DMS 273 (cell line): Measurements from ENCODE around the gene KCNC1.

ENCODE experiments used
- DNase-seq: peaks from one replicate; lab custom pipeline; 2025; ENCODE audit not compliant: unreplicated experiment; lab: John Stamatoyannopoulos, UW

Gene KCNC1

DNA sequence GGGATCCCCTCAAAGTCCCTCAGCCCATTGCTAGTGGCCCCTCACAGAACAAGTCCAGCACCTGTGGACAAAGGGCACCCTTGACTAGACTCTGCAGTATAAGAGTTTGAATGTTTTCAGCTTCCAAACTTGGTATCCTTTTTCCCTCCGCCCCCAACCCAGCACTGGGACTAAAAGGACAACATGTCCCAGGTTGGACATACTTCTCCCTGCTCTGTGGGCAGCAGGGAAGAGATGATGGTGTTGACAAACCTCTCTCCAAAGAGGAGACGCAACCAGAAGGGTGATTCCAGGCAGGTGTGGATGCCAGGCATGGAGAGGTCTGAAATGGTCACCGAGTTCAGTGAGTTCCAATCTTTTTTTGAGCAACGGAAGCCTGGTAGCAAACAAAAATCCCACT, 19.7 kb upstream of the KCNC1 start:
- DNase-seq, result no peak

DNA sequence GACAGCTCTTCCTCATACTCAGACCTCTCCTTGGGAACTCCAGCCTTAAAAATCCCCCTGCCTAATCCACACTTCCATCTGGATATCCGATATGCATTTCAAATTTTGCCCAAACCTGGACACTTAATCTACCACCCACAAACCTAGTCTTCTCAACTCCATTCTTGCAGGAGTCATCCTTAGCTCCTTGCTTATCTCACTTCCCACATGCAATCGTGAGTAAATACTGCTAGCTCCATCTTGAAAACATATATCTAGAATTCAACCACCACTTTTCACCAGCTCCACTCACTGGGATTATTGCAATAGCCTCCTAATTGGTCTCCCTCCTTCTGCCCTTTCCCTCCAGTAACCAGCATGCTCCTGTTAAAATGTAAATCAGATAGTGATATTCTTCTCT, 17.8 kb upstream of the KCNC1 start:
- no peak for DNase-seq

DNA sequence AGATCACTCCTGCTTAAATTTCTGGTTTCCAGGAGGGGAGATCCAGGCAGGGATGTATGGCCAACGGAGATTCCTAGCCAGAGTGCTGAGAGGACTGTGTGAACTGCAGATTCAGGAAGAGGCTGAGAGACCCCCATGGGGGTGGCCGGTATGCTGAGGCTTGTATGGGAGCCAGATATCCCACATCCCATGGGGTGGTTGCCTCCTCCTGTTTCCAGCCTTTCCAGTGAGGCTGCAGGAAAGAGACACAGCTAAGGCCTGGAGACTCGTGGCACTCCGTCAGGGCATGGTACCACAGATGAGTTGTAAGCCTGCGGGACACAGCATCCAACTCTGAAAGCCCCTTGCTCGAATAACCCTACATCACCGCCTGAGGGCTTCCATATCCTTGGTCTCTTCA, 16.6 kb upstream of the KCNC1 start:
- DNase-seq, result no peak

DNA sequence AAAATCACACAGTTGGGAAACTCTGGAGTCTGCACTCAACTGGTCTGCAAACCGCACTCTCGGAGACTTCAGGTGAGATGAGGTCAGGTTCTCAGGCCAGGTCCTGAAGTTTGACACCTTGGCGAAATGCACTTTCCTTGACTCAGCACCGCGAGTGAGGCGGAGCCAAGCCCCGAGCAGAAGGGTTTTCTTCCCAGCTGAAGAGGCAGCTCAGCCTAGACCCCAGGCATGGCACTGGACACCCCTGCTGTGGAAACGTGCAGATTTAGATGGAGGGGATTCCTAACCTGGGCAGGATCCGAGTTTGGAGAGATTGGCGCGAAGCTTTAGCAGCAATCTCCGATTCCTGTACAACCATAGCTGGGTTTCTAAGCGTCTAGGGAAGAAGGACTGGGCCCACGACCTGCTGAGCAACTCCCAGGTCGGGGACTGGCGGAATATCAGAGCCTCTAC, 16.0 kb upstream of the KCNC1 start:
- DNase-seq, result no peak

DNA sequence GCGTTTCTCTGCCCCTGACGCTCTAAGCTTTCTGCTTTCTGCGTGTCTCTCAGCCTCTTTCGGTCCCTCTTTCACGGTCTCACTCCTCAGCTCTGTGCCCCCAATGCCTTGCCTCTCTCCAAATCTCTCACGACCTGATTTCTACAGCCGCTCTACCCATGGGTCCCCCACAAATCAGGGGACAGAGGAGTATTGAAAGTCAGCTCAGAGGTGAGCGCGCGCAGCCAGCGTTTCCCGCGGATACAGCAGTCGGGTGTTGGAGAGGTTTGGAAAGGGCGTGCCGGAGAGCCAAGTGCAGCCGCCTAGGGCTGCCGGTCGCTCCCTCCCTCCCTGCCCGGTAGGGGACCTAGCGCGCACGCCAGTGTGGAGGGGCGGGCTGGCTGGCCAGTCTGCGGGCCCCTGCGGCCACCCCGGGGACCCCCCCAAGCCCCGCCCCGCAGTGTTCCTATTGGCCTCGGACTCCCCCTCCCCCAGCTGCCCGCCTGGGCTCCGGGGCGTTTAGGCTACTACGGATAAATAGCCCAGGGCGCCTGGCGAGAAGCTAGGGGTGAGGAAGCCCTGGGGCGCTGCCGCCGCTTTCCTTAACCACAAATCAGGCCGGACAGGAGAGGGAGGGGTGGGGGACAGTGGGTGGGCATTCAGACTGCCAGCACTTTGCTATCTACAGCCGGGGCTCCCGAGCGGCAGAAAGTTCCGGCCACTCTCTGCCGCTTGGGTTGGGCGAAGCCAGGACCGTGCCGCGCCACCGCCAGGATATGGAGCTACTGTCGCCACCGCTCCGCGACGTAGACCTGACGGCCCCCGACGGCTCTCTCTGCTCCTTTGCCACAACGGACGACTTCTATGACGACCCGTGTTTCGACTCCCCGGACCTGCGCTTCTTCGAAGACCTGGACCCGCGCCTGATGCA, 15.3 kb upstream of the KCNC1 start, which contains the start of gene MYOD1:
TSS of gene MYOD1 (plus strand) at position 544 of the 910 bp plus-strand sequence. CDS start at position 756, 212 bp downstream.
- peak; percentile 68 for DNase-seq

DNA sequence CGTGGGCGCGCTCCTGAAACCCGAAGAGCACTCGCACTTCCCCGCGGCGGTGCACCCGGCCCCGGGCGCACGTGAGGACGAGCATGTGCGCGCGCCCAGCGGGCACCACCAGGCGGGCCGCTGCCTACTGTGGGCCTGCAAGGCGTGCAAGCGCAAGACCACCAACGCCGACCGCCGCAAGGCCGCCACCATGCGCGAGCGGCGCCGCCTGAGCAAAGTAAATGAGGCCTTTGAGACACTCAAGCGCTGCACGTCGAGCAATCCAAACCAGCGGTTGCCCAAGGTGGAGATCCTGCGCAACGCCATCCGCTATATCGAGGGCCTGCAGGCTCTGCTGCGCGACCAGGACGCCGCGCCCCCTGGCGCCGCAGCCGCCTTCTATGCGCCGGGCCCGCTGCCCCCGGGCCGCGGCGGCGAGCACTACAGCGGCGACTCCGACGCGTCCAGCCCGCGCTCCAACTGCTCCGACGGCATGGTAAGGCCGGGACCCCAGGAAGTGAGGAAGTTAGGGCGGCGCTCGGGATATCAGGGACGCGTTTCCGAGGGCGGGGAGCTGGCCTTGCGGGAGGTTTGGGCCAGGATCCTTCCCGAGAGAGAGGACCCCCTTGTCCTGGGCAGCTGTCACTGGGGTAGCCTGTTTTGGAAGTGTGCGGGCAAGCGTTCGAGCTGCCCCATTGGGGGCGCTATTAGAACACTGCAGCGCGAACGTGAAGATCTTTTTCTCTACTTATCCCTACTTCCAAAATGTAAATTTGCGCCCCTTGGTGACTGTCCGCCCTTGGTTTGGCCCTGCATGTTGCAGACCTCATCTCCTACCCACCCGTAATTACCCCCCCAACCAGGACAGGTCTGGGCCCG, 14.4 kb upstream of the KCNC1 start:
- peak; percentile 46 for DNase-seq

DNA sequence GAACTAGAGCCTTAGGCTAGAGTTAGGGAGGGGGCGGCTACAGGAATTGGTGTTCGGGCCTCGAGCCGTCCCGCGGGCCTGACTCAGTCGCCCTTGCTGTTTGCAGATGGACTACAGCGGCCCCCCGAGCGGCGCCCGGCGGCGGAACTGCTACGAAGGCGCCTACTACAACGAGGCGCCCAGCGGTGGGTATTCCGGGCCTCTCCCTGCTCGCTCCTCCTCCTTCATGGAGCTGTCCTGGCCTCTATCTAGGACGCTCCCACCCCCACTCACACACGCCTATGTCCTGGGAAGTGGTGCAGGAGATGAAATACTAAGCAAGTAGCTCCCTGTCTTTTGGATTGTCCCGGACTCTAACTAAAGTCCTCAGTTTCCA, 13.8 kb upstream of the KCNC1 start:
- DNase-seq, result peak; percentile 56

DNA sequence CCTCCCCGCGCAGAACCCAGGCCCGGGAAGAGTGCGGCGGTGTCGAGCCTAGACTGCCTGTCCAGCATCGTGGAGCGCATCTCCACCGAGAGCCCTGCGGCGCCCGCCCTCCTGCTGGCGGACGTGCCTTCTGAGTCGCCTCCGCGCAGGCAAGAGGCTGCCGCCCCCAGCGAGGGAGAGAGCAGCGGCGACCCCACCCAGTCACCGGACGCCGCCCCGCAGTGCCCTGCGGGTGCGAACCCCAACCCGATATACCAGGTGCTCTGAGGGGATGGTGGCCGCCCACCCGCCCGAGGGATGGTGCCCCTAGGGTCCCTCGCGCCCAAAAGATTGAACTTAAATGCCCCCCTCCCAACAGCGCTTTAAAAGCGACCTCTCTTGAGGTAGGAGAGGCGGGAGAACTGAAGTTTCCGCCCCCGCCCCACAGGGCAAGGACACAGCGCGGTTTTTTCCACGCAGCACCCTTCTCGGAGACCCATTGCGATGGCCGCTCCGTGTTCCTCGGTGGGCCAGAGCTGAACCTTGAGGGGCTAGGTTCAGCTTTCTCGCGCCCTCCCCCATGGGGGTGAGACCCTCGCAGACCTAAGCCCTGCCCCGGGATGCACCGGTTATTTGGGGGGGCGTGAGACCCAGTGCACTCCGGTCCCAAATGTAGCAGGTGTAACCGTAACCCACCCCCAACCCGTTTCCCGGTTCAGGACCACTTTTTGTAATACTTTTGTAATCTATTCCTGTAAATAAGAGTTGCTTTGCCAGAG, 13.2 kb upstream of the KCNC1 start:
- DNase-seq, result peak; percentile 34

DNA sequence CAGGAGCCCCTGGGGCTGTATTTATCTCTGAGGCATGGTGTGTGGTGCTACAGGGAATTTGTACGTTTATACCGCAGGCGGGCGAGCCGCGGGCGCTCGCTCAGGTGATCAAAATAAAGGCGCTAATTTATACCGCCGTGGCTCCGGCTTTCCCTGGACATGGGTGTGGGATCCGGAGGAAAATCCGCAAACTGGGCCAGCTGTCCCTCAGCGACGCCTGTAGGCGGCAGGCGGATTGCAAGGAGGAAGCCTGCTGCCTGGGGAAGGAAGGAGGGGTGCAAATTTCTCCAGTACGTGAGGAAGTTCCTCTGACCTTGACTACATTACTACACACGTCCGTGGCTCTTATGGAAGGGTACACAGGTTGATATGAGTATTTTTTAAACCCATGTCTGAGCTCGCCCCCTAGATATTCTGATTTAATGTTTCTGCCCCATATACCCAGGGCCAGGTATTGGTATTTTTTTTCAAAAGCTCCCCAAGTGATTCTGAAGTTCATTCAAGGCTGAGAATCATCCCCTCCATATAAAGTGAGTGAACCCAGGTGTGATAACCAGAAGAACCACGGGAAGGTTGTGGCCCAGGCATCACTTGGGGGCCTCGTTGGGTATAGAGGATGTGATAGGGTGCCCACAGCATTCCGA, 12.5 kb upstream of the KCNC1 start:
- peak; percentile 72 for DNase-seq

DNA sequence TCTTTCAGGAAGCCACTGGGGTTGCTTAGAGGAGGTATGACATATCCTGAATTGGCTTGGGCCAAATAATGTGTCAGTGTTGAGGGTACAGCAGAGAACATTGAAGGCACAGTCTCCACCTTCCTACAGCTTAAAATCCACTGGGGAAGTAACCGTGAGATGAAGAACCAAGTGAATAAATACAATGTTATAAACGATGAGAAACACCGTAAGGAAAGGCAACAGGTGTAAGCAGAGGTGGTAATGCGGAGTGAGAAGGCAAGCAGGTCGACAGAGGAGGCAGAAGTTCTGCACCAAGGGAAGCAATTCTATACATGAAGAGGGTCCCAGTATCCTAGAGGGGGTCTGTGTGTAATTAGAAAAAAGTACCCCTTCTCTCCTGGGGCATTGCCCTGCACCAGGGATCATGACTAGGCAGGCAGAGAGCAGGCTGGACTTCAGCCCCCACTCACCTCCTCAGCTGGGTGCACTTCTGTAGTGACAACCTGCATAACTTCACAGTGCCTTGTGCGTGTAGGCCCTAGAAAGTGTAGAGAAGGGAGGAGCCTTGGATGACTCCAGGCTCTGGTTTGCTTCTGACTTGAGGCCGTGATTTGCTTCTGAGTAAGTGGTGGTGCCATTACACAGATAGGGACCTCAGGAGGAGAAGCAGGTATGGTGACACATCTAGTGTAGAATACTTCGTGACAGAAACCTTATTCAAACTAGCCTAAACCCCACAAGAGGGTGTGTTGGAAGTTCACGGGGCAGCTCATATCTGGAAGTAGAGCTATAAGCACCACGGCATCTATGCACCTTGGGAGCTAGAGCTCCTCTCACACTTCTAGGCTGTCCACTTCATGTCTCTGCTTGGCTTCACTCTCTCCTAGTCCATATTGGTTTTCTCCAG, 10.3 kb upstream of the KCNC1 start:
- no peak for DNase-seq

DNA sequence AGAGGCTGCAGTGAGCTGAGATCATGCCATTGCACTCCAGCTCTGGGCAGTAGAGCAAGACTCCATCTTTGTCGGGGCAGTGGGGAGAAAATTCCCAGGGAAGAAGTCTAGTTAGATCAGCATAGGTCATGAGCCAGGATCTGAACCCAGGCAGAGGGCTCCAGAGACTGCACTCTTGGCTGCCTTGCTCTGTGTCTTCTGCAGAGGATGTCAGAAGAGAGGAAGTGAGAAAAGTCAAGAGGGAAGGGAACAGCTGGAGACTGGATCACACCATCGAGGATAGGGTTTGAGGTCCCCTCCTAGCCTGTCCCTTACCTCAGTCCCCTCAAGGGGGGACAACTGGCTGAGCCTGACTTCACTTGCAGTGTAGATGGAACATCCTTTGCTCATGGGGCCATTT, 9.4 kb upstream of the KCNC1 start:
- DNase-seq, result no peak

DNA sequence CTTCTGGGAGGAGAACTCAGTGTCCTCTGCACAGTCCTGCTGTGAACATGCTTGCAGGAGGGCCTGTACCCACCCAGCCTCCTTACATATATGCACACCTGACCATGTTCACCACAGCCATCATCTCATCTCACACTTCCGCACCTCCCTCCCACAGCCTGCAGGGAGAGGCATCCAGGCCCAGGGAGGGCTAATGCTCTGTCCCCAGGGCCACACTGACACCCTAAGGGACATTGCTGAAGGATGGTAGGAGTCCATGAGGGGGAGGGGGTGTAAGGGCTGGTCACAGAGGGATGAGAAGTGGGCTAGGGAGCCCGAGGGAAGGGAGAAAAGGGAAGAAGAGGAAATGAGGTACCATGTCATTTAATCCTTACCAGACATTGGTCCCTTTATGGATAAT, 4.4 kb upstream of the KCNC1 start:
- no peak for DNase-seq

DNA sequence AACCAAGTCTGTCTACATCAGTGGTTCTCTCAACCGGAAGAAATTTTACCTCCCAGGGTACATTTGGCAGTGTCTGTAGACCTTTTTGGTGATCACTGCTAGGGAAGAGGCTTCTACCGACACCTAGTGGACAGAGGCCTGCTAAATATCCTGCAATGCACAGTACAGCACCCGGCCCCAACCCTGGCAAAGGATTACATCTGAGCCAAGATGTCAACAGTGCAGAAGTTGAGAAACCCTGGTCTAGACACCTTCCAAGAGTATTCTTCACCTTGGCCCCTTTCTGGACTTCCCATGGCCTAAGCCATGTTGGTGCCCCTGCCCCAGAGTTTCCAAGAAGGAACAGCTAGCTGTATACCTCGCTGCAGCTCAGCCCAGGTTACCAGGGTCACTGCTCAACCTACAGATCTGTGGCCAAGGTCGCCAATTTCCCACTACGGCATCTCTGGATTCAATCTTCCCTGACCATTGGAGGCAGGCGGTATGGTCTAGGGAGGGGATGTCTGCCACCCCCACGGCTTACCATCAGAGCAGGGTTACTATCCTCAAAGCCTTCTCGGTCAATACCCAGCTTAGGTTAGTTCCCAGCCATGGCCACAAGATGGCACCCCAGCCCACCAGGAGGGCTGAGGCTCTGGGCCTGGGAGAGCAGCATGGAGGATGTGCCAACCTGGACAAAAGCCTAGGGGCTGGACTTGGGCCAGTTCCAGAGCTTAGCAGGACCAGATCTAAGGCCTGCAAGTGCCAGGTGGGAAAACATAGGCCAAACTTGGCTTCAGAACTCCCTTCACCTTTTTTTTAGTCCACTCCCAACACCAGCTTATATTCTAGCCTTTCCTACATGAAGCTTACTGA, 3.7 kb upstream of the KCNC1 start:
- DNase-seq, result peak; percentile 94

DNA sequence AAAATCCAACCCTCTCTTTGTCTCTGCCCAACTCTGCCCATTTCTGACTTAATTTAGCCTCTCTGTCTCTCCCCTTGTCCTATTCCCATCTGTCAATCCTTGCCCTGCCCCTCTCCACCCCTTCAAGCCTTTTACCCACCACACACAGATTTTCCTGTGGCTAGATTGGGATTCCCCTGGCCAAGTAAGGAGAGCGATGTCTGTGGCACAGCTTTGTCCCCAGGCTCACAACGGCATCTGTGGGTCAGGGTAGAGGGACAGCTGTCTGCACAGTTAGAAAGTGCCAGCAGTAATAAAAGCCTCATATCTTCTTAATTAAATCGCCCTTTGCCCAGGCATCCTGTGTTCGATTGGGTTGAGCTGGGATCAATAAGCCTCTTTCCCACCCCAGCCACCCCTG, 1.3 kb upstream of the KCNC1 start:
- DNase-seq, result no peak

DNA sequence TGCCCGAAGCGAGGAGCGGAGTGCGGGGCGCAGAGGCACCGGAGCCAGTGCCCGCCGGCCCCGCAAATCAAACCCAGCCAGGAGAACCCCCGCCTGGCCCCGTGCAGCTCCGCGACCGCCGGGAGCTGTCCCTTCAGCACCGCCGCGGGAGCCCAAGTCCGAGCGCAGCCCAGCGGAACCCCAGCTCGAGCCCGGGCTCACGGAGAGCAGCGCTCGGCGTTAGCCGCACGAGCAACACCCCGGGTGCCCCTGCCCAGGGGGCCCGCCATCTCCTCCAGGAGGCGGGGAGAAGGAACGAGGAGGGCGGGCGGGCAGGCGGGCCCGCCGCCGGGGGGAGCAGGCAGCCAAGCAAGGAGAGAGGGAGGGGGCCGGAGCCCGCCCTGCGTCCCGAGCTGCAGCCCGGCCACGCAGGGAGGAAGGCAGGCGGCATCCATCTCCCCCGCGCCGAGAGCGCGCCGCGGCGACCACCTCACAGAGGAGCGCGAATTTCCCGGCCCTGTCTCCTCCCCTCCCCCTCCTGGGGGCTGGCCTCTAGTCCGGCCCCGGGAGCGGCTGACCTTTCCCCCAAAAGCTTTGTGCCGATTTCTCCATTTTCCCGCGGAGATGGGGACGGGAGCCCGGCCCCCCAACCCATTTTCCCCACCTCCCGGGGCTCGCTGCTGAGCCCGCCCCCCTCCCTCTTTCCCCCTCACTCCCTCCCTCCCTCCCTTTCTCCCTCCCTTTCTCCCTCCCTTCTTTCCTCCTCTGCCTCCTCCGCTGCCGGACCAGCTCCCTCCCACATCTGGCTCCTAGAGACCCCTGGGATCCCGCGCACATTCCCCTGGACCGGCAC, 621 bp downstream of the KCNC1 start:
- peak; percentile 72 for DNase-seq

DNA sequence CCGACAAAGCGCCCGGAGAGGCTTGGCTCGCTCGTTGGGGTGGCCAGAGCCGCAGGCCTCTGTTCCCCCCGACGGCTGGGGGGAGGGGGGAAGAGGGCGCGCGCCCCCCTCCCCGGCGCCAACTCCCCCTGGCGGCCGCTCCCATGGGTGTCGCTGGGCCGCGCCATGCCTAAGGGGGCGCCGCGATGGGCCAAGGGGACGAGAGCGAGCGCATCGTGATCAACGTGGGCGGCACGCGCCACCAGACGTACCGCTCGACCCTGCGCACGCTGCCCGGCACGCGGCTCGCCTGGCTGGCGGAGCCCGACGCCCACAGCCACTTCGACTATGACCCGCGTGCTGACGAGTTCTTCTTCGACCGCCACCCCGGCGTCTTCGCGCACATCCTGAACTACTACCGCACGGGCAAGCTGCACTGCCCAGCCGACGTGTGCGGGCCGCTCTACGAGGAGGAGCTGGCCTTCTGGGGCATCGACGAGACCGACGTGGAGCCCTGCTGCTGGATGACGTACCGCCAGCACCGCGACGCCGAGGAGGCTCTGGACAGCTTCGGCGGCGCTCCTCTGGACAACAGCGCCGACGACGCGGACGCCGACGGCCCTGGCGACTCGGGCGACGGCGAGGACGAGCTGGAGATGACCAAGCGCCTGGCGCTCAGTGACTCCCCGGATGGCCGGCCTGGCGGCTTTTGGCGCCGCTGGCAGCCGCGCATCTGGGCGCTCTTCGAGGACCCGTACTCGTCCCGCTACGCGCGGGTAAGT, 1.4 kb downstream of the KCNC1 start:
- DNase-seq, result peak; percentile 63

DNA sequence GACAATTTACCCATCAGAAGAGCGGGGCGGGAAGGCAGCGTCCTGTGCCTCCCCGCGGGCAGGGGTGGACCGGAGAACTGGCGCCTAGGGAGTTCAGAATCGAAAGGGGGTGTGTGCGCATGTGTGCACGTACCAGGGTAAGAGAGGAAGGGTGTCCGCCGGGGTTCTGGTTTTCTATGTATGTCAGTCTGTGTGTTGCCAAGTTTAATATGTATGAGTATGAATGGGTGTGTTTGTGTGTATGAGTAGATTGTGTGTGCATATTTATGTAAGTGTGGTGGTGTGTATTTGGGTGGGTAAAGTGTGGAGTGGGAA, 2.0 kb downstream of the KCNC1 start:
- no peak for DNase-seq
